Osteoblast (primary cell): ENCODE results near the gene EMILIN2. TPM values are rescaled to one million over a fixed set of nuclear protein-coding genes. Genes with fewer than 3 reads are reported as not detected.
"Not testable (repeated sequence)": the region's sequence is repeated elsewhere in the genome, so short reads cannot be mapped to it uniquely, and the experiment has no call there.

Source experiments
- DNase-seq: peaks from one replicate; pipeline ENCODE4 v3.0.0; 2011; ENCODE audit warnings: low spot score, mixed read lengths; ENCODE audit not compliant: insufficient read length; ENCODE audit errors: missing footprints
- H2AFZ ChIP-seq: 2 replicates; pipeline ENCODE4 v1.6.0; 2011; ENCODE audit warnings: mild to moderate bottlenecking, low read length
- H3K27ac ChIP-seq: 2 replicates; pipeline ENCODE4 v1.5.1; 2011; ENCODE audit warnings: mild to moderate bottlenecking, low read depth, low read length, moderate library complexity
- H3K27me3 ChIP-seq: 2 replicates; pipeline ENCODE4 v1.6.0; 2012; ENCODE audit warnings: mild to moderate bottlenecking, control low read depth, inconsistent platforms, low read length, moderate library complexity; ENCODE audit not compliant: insufficient read depth
- H3K36me3 ChIP-seq: 2 replicates; pipeline ENCODE4 v1.5.1; 2011; ENCODE audit warnings: mild to moderate bottlenecking, low read length, control low read depth, moderate library complexity; ENCODE audit not compliant: insufficient read depth
- H3K4me1 ChIP-seq: 2 replicates; pipeline ENCODE4 v1.5.1; 2011; ENCODE audit warnings: mild to moderate bottlenecking, low read length, control low read depth, moderate library complexity; ENCODE audit not compliant: insufficient read depth
- H3K4me2 ChIP-seq: 2 replicates; pipeline ENCODE4 v1.6.0; 2011; ENCODE audit warnings: mild to moderate bottlenecking, low read length; ENCODE audit not compliant: insufficient read depth
- H3K4me3 ChIP-seq: fragments of 200-600 bp; sonication (generic); 3 replicates; pipeline ENCODE4 v1.5.1; 2012; ENCODE audit warnings: mild to moderate bottlenecking, low read length, inconsistent platforms; ENCODE audit not compliant: insufficient read depth
- H3K79me2 ChIP-seq: 2 replicates; pipeline ENCODE4 v1.6.0; 2012; ENCODE audit warnings: mild to moderate bottlenecking, low read length, control low read depth, inconsistent platforms; ENCODE audit not compliant: insufficient read depth
- H3K9me3 ChIP-seq: 2 replicates; pipeline ENCODE4 v1.5.1; 2011; ENCODE audit warnings: low read depth, low read length, control low read depth
- H4K20me1 ChIP-seq: 2 replicates; pipeline ENCODE4 v1.6.0; 2012; ENCODE audit warnings: mild to moderate bottlenecking, low read length, control low read depth; ENCODE audit not compliant: insufficient read depth
- CTCF ChIP-seq: IDR thresholded peaks from 2 replicates; pipeline ENCODE4 v1.5.1; 2011; ENCODE audit warnings: mild to moderate bottlenecking, low read depth, low read length, moderate library complexity; ENCODE audit errors: extremely low read depth
- total RNA-seq: library from RNA; depleted of rRNA; stranded (reverse); fragments of >200 nt; gene quantifications from 2 replicates; pipeline ENCODE4 v1.2.3, GENCODE V29; 2012

The EMILIN2 gene
- total RNA-seq, 1 donor: 4.3 TPM

- H3K4me2 ChIP-seq, H3K9me3 ChIP-seq, DNase-seq, H3K79me2 ChIP-seq, H3K4me1 ChIP-seq, H2AFZ ChIP-seq, H3K4me3 ChIP-seq, H3K36me3 ChIP-seq, H3K27me3 ChIP-seq, H4K20me1 ChIP-seq, H3K27ac ChIP-seq: not testable (repeated sequence)
These were observed 17.2 kb downstream of the EMILIN2 start for GRCh38 chr18:2863997-2864396.

GRCh38 chr18:2866465-2866864 lies 19.7 kb downstream of the EMILIN2 start:
- H3K4me2 ChIP-seq: not testable (repeated sequence)

GRCh38 chr18:2869207-2869606 lies 22.4 kb downstream of the EMILIN2 start:
- no peak for TF ChIP-seq CTCF
- no peak overlapping the region for H3K4me2 ChIP-seq
- H3K4me3 ChIP-seq: no peak overlapping the region
- DNase-seq: peak; percentile 63
- H3K9me3 ChIP-seq: no peaks in the 10 kb centered on the region
- peaks cover 6% of the 10 kb centered on the region for H3K27me3 ChIP-seq
- no peak overlapping the region for H3K27ac ChIP-seq
- no peaks in the 10 kb centered on the region for H3K4me1 ChIP-seq
- H3K36me3 ChIP-seq: no peaks in the 10 kb centered on the region
- no peak overlapping the region for H2AFZ ChIP-seq
- H4K20me1 ChIP-seq: no peaks in the 10 kb centered on the region
- no peaks in the 10 kb centered on the region for H3K79me2 ChIP-seq

More at GRCh38 chr18:2866465-2866864, 19.7 kb downstream of the EMILIN2 start:
- not testable (repeated sequence) for DNase-seq, H3K36me3 ChIP-seq, H3K79me2 ChIP-seq, H3K4me3 ChIP-seq, H3K9me3 ChIP-seq, H4K20me1 ChIP-seq, H2AFZ ChIP-seq, H3K4me1 ChIP-seq, H3K27me3 ChIP-seq, H3K27ac ChIP-seq

GRCh38 chr18:2871111-2871720 lies 24.4 kb downstream of the EMILIN2 start:
- Histone ChIP-seq H3K36me3 (no peaks in the 10 kb centered on the region), H4K20me1 (no peaks in the 10 kb centered on the region), H2AFZ (no peak overlapping the region), H3K4me1 (peaks cover 7% of the 10 kb centered on the region), H3K9me3 (no peaks in the 10 kb centered on the region), H3K4me3 (no peak overlapping the region), H3K27ac (no peak overlapping the region), H3K27me3 (peaks cover 6% of the 10 kb centered on the region), H3K79me2 (no peaks in the 10 kb centered on the region), H3K4me2 (no peak overlapping the region)
- DNase-seq: no peak
- TF ChIP-seq CTCF: no peak

- Histone ChIP-seq H3K79me2 (no peaks in the 10 kb centered on the region), H2AFZ (no peak overlapping the region), H3K36me3 (no peaks in the 10 kb centered on the region), H3K27me3 (peaks cover 6% of the 10 kb centered on the region), H3K4me2 (no peak overlapping the region), H3K4me3 (no peak overlapping the region), H3K9me3 (no peaks in the 10 kb centered on the region), H3K27ac (no peak overlapping the region), H3K4me1 (peaks cover 7% of the 10 kb centered on the region), H4K20me1 (no peaks in the 10 kb centered on the region)
- no peak for TF ChIP-seq CTCF
- DNase-seq: peak; percentile 76
These were observed 25.3 kb downstream of the EMILIN2 start for GRCh38 chr18:2872095-2872494.
